Keratinocyte (primary cell): Measurements from ENCODE around the gene CHD1. TPM values are rescaled to one million over a fixed set of nuclear protein-coding genes. Genes with fewer than 3 reads are reported as not detected.

Experiments
- DNase-seq: peaks from one replicate; pipeline ENCODE4 v3.0.0-alpha.2; 2011; ENCODE audit warnings: low read depth, missing footprints, low spot score
- FAIRE-seq: peaks from 2 replicates; lab custom pipeline; 2011; peaks lifted over from hg19 to GRCh38; lab: Jason Lieb, UNC
- H2AFZ ChIP-seq: 2 replicates; pipeline ENCODE4 v1.6.0; 2012; ENCODE audit warnings: low read length, control low read depth, inconsistent platforms; ENCODE audit not compliant: control insufficient read depth
- H3K27ac ChIP-seq: 2 replicates; pipeline ENCODE4 v1.5.1; 2011; ENCODE audit warnings: low read length; ENCODE audit not compliant: control insufficient read depth, insufficient read depth
- H3K27me3 ChIP-seq: 3 replicates; pipeline ENCODE4 v1.6.0; 2011; ENCODE audit warnings: low read length; ENCODE audit not compliant: control insufficient read depth, insufficient read depth; ENCODE audit errors: extremely low read depth
- H3K36me3 ChIP-seq, 2 experiments: 2 replicates in 1 of 2; 3 replicates in 1 of 2; pipeline ENCODE4 v1.5.1; 2011; ENCODE audit warnings: low read length in 2 of 2, mild to moderate bottlenecking in 1 of 2; ENCODE audit not compliant: control insufficient read depth in 2 of 2, insufficient read depth in 2 of 2; ENCODE audit errors: extremely low read depth in 1 of 2
- H3K4me1 ChIP-seq: 3 replicates; pipeline ENCODE4 v1.5.1; 2011; ENCODE audit warnings: low read length; ENCODE audit not compliant: control insufficient read depth, insufficient read depth; ENCODE audit errors: extremely low read depth
- H3K4me2 ChIP-seq: 3 replicates; pipeline ENCODE4 v1.6.0; 2011; ENCODE audit warnings: low read depth, low read length; ENCODE audit not compliant: control insufficient read depth, insufficient read depth; ENCODE audit errors: extremely low read depth
- H3K4me3 ChIP-seq, 3 experiments: fragments of 200-600 bp in 1 of 3; sonication (generic) in 1 of 3; 2 replicates in 2 of 3; 3 replicates in 1 of 3; pipeline ENCODE4 v1.5.1; 2011 to 2016; ENCODE audit warnings: low read length in 3 of 3, mild to moderate bottlenecking in 3 of 3, control low read depth in 2 of 3, inconsistent platforms in 1 of 3, low read depth in 1 of 3, mixed read lengths in 1 of 3, mixed run types in 1 of 3, moderate library complexity in 1 of 3; ENCODE audit not compliant: control insufficient read depth in 2 of 3, insufficient read depth in 2 of 3; ENCODE audit errors: extremely low read depth in 1 of 3
- H3K79me2 ChIP-seq: 2 replicates; pipeline ENCODE4 v1.6.0; 2012; ENCODE audit warnings: low read length; ENCODE audit not compliant: control insufficient read depth, insufficient read depth
- H3K9ac ChIP-seq: 3 replicates; pipeline ENCODE4 v1.6.0; 2011; ENCODE audit warnings: low read length; ENCODE audit not compliant: control insufficient read depth, insufficient read depth; ENCODE audit errors: extremely low read depth
- H3K9me1 ChIP-seq: 3 replicates; pipeline ENCODE4 v1.6.0; 2011; ENCODE audit warnings: low read length; ENCODE audit not compliant: control insufficient read depth, insufficient read depth; ENCODE audit errors: extremely low read depth
- H3K9me3 ChIP-seq: 2 replicates; pipeline ENCODE4 v1.5.1; 2012; ENCODE audit warnings: low read depth, low read length; ENCODE audit not compliant: control insufficient read depth
- H4K20me1 ChIP-seq: 3 replicates; pipeline ENCODE4 v1.6.0; 2011; ENCODE audit warnings: low read length; ENCODE audit not compliant: control insufficient read depth, insufficient read depth; ENCODE audit errors: extremely low read depth
- CTCF ChIP-seq, 3 experiments: IDR thresholded peaks in 1 of 3; conservative IDR thresholded peaks in 1 of 3; optimal IDR thresholded peaks in 1 of 3; 2 replicates in 2 of 3; 3 replicates in 1 of 3; pipeline versions ENCODE3 to v1.5.1; 2011; ENCODE audit warnings: low read length in 3 of 3, mild to moderate bottlenecking in 3 of 3, moderate library complexity in 2 of 3, control low read depth in 1 of 3, inconsistent platforms in 1 of 3; ENCODE audit not compliant: insufficient read depth in 2 of 3; ENCODE audit errors: extremely low read depth in 1 of 3
- EZH2 ChIP-seq: IDR thresholded peaks from one replicate; pipeline ENCODE4 v1.6.1; 2012; ENCODE audit warnings: inconsistent platforms, mild to moderate bottlenecking, low read length, moderate library complexity
- dilution Hi-C: fragments of 300-500 bp; cut with MboI; formaldehyde crosslinking; loops from one replicate; pipeline ENCODE4 v1.7.0; 2020; ENCODE audit warnings: low sequenced_read_pairs; ENCODE audit not compliant: extremely low pct_ligation_motif_present
- polyA plus RNA-seq, 5 experiments: library from polyadenylated mRNA; depleted of rRNA in 3 of 5; stranded (reverse) in 3 of 5; stranded (forward) in 1 of 5; unstranded in 1 of 5; fragments of >200 nt; gene quantifications; 1 replicate in 1 of 5; 2 replicates in 3 of 5; 3 replicates in 1 of 5; pipeline versions ENCODE4 v1.2.1 to v1.2.3, GENCODE V29; 2011 to 2012; ENCODE audit warnings: missing spikeins in 2 of 5, low read depth in 1 of 5, low replicate concordance in 1 of 5

The CHD1 gene
- polyA plus RNA-seq, 1 donor (not counting 4 experiments of a cell fraction or from before 2014, with no cell fraction given) = 26.5 TPM

GRCh38 chr5:98865690-98866089, 63.1 kb downstream of the CHD1 start:
- H4K20me1 ChIP-seq = no peaks in the 10 kb centered on the region
- dilution Hi-C loops = no loop called here
- H3K79me2 ChIP-seq = no peaks in the 10 kb centered on the region
- DNase-seq (no peak), FAIRE-seq (no peak)
- no peaks in the 10 kb centered on the region for H3K27me3 ChIP-seq
- no peak overlapping the region for H3K27ac ChIP-seq
- no peaks in the 10 kb centered on the region for H3K4me1 ChIP-seq
- H3K4me3 ChIP-seq = no peak overlapping the region
- H3K9ac ChIP-seq = no peak overlapping the region
- no peak for TF ChIP-seq EZH2
- no peaks in the 10 kb centered on the region for H3K9me3 ChIP-seq
- H3K36me3 ChIP-seq = peaks cover 7 to 15% of the 10 kb centered on the region in 2 experiments
- no peak overlapping the region for H3K4me2 ChIP-seq
- H2AFZ ChIP-seq = no peak overlapping the region
- no peaks in the 10 kb centered on the region for H3K9me1 ChIP-seq

DNA sequence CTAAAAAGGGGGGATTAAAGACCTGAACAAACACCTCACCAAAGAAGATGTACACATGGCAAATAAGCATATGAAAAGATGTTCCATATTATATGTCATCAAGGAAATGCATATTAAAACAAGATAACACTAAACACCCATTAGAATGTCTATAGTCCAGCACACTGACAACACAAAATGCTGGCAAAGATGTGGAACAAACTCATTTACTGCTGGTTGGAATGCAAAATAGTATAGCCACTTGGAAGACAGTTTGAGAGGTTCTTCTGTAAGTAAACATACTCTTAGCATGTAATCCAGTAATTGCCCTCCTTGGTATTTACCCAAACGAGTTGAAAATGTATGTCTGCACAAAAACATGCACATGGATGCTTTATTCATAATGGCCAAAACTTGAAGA, 81.8 kb downstream of the CHD1 start:
- Histone ChIP-seq H3K27me3 (no peaks in the 10 kb centered on the region), H3K4me2 (no peak overlapping the region), H3K27ac (no peak overlapping the region), H3K79me2 (no peaks in the 10 kb centered on the region), H2AFZ (no peak overlapping the region), H3K9me3 (peaks cover 2% of the 10 kb centered on the region), H3K4me3 (no peak overlapping the region), H4K20me1 (no peaks in the 10 kb centered on the region), H3K4me1 (peaks cover 5% of the 10 kb centered on the region), H3K9ac (no peak overlapping the region), H3K9me1 (no peaks in the 10 kb centered on the region), H3K36me3 (no peaks in the 10 kb centered on the region)
- FAIRE-seq (no peak), DNase-seq (no peak)
- dilution Hi-C loops = no loop called here
- TF ChIP-seq EZH2 = no peak
- no peak for TF ChIP-seq CTCF (optimal IDR thresholded peaks at IDR 0.05 in 1 of 3, IDR thresholded peaks at IDR 0.05 in 1 of 3, conservative IDR thresholded peaks at IDR 0.05 in 1 of 3; ENCODE audit: extremely low read depth in 1 of 3, insufficient read depth in 2 of 3, low read length in 3 of 3)

GRCh38 chr5:98846520-98846919, 82.3 kb downstream of the CHD1 start:
- dilution Hi-C loops = no loop called here
- peak overlapping the region; percentile 40 for H3K4me2 ChIP-seq
- H3K36me3 ChIP-seq = no peaks in the 10 kb centered on the region
- H3K9ac ChIP-seq = no peak overlapping the region
- H3K9me1 ChIP-seq = no peaks in the 10 kb centered on the region
- no peak for FAIRE-seq
- no peaks in the 10 kb centered on the region for H4K20me1 ChIP-seq
- peaks cover 5% of the 10 kb centered on the region for H3K4me1 ChIP-seq
- H3K9me3 ChIP-seq = peaks cover 2% of the 10 kb centered on the region
- H3K27me3 ChIP-seq = no peaks in the 10 kb centered on the region
- H3K27ac ChIP-seq = no peak overlapping the region
- H2AFZ ChIP-seq = peak overlapping the region; percentile 71
- no peak overlapping the region for H3K4me3 ChIP-seq
- TF ChIP-seq EZH2 (no peak), CTCF (optimal IDR thresholded peaks at IDR 0.05 in 1 of 3, IDR thresholded peaks at IDR 0.05 in 1 of 3, conservative IDR thresholded peaks at IDR 0.05 in 1 of 3; ENCODE audit: extremely low read depth in 1 of 3, insufficient read depth in 2 of 3, low read length in 3 of 3) (no peak)
- DNase-seq = no peak
- no peaks in the 10 kb centered on the region for H3K79me2 ChIP-seq
